ENCODE data around the gene GET3.

GET3 gene

DNA sequence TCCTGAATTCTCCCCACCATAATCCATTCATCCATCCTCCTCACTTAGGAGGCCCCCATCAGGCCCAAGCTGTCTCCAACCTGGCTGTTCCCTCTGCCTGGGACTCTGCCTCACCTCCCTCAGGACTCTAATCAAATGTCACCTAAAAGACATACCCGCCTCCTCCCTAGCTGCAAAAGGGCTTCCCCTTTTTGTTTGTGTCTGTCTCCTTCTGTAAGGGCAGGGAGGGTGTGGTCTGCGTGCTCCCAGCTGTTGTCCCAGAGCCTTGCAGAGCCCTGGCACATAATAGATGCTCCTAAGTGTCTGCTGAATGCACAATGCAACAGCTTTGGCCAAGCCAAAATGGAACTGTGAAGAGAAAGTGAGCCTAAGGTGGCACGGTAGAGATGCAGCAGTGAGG lies 7.2 kb upstream of the GET3 start:
- peaks cover 42% of the 10 kb centered on the region for H3K36me3 ChIP-seq (replicated peaks; ENCODE audit: low read depth, low read length)
- TF ChIP-seq EZH2phosphoT487 (IDR thresholded peaks at IDR 0.05; ENCODE audit: low read depth): no peak
- TF ChIP-seq, protein P1, sequence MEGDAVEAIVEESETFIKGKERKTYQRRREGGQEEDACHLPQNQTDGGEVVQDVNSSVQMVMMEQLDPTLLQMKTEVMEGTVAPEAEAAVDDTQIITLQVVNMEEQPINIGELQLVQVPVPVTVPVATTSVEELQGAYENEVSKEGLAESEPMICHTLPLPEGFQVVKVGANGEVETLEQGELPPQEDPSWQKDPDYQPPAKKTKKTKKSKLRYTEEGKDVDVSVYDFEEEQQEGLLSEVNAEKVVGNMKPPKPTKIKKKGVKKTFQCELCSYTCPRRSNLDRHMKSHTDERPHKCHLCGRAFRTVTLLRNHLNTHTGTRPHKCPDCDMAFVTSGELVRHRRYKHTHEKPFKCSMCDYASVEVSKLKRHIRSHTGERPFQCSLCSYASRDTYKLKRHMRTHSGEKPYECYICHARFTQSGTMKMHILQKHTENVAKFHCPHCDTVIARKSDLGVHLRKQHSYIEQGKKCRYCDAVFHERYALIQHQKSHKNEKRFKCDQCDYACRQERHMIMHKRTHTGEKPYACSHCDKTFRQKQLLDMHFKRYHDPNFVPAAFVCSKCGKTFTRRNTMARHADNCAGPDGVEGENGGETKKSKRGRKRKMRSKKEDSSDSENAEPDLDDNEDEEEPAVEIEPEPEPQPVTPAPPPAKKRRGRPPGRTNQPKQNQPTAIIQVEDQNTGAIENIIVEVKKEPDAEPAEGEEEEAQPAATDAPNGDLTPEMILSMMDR (IDR thresholded peaks at IDR 0.05; ENCODE audit: low read depth, low read length): no peak

DNA sequence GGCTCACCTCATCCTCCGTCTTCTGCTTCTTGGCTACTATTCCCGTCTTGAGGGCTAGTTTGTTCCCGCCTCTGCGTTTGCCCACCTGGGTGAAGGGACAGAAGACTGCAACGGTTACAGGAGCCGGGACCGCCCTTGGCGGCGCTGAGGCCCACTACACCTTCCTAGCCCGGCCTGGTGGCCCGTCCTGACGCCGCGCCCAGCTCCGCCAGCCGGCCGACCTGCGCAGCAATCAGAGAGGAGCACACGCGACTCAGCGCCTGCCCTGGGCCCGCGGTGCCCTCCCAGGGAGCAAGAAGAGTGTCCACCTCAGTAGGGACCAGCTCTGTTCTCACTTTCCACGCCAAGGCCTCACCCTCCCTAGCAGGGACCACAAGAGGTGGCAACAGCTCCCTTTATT lies 6.0 kb upstream of the GET3 start:
- no peak overlapping the region for H3K27ac ChIP-seq (ENCODE audit: low read length)
- no peaks in the 10 kb centered on the region for H3K27me3 ChIP-seq (ENCODE audit: low read depth, low read length)
- H3K4me1 ChIP-seq (ENCODE audit: low read length): peaks cover 22% of the 10 kb centered on the region
- H3K79me2 ChIP-seq (ENCODE audit: low read length): peaks cover 62% of the 10 kb centered on the region
- TF ChIP-seq EZH2phosphoT487 (IDR thresholded peaks at IDR 0.05; ENCODE audit: low read depth): no peak
- TF ChIP-seq, protein P1 (IDR thresholded peaks at IDR 0.05; ENCODE audit: low read depth, low read length): no peak
- H3K4me2 ChIP-seq (ENCODE audit: low read length): no peak overlapping the region
- no peak overlapping the region for H3K9ac ChIP-seq (ENCODE audit: low read length)
- no peak overlapping the region for H3K4me3 ChIP-seq (ENCODE audit: low read length)
- peaks cover 37% of the 10 kb centered on the region for H4K20me1 ChIP-seq (ENCODE audit: insufficient read depth, low read length)
- H3K36me3 ChIP-seq (replicated peaks; ENCODE audit: low read depth, low read length): peaks cover 42% of the 10 kb centered on the region
- H3K9me3 ChIP-seq (ENCODE audit: insufficient read depth, low read length): no peaks in the 10 kb centered on the region
- no peak overlapping the region for H2AFZ ChIP-seq (ENCODE audit: low read depth, low read length)

More for the DNA sequence above, 7.2 kb upstream of the GET3 start:
- no peak overlapping the region for H3K27ac ChIP-seq (ENCODE audit: low read length)
- H3K27me3 ChIP-seq (ENCODE audit: low read depth, low read length): no peaks in the 10 kb centered on the region
- H3K9ac ChIP-seq (ENCODE audit: low read length): no peak overlapping the region
- H3K4me2 ChIP-seq (ENCODE audit: low read length): no peak overlapping the region
- H3K79me2 ChIP-seq (ENCODE audit: low read length): peaks cover 58% of the 10 kb centered on the region
- peaks cover 37% of the 10 kb centered on the region for H4K20me1 ChIP-seq (ENCODE audit: insufficient read depth, low read length)
- H3K9me3 ChIP-seq (ENCODE audit: insufficient read depth, low read length): no peaks in the 10 kb centered on the region
- no peak overlapping the region for H3K4me3 ChIP-seq (ENCODE audit: low read length)
- no peak overlapping the region for H2AFZ ChIP-seq (ENCODE audit: low read depth, low read length)
- H3K4me1 ChIP-seq (ENCODE audit: low read length): peaks cover 15% of the 10 kb centered on the region

DNA sequence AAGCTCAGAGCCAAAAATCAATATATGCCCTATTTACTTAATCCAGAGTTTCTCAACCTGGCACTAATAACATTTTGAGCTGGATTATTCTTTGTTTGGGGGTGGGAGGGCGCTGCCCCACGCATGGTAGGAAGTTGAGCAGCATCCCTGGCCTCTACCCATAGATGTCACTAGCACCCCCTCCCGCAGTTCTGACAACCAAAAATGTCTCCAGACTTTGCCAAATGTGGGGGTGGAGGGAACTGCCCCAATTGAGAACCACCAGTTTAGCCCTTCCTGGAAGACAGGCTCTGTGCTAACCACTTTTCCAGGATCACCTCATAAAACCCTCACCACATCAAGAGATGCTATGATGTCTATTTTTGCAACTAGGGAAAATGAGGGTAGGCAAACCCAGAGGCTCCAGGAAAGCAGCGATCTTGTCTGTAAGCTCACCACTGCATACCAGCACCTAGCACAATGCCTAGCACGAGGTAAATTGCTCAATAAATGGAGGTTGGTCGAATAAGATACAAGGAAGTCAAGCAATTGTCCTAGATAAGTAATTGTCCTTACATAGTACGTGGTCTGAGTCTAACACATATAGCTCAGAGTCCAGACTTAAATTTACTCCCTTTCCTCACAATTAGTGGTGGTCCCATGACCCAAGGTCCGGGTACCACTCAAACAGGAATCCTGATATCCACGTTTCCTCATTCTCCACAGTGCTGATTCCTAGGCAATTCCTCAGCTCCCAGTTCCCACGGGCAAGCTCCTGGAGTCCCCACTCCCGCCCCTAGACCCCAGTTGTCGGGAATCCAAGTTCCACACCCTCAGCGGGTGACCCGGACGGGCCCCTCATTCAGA lies 3.7 kb upstream of the GET3 start:
- Histone ChIP-seq H3K9me3 (ENCODE audit: insufficient read depth, low read length) (no peaks in the 10 kb centered on the region), H4K20me1 (ENCODE audit: insufficient read depth, low read length) (peaks cover 37% of the 10 kb centered on the region), H2AFZ (ENCODE audit: low read depth, low read length) (no peak overlapping the region), H3K79me2 (ENCODE audit: low read length) (peaks cover 74% of the 10 kb centered on the region), H3K4me3 (ENCODE audit: low read length) (peak overlapping the region; percentile 87), H3K9ac (ENCODE audit: low read length) (peak overlapping the region; percentile 95), H3K4me2 (ENCODE audit: low read length) (peak overlapping the region; percentile 91), H3K27me3 (ENCODE audit: low read depth, low read length) (no peaks in the 10 kb centered on the region), H3K4me1 (ENCODE audit: low read length) (peaks cover 33% of the 10 kb centered on the region), H3K27ac (ENCODE audit: low read length) (peak overlapping the region; percentile 73), H3K36me3 (replicated peaks; ENCODE audit: low read depth, low read length) (peaks cover 33% of the 10 kb centered on the region)
- TF ChIP-seq, protein P1 (IDR thresholded peaks at IDR 0.05; ENCODE audit: low read depth, low read length): peak; percentile 68
- no peak for TF ChIP-seq EZH2phosphoT487 (IDR thresholded peaks at IDR 0.05; ENCODE audit: low read depth)

DNA sequence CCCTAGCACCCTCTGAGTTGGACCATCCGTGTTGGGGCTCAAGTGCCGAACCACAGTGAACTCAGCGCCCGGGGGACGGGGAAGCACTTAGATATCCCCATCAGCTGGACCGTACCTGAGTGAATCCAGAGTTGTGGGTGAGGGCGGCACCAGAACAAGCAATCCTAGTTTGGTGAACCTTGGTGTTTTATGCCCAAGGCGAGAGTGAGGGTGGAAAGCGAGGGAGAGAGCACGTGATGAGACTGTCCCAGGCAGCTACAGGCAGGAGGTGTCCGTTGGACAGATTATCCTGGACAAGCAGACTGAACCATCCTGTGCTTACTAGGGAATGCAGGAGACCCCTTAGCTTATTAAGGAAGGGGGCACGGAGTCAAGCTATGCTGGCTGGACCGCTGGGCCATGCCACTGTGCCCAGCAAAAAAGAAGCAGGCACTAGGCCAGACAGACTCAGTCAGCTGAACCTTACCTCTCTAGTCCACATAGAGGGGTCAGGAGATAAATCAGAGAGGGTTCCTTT lies 596 bp downstream of the GET3 start:
- H2AFZ ChIP-seq (ENCODE audit: low read depth, low read length): no peak overlapping the region
- peaks cover 38% of the 10 kb centered on the region for H3K79me2 ChIP-seq (ENCODE audit: low read length)
- no peak for TF ChIP-seq EZH2phosphoT487 (IDR thresholded peaks at IDR 0.05; ENCODE audit: low read depth)
- TF ChIP-seq, protein P1 (IDR thresholded peaks at IDR 0.05; ENCODE audit: low read depth, low read length): no peak

More for the DNA sequence above, 596 bp downstream of the GET3 start:
- H3K27me3 ChIP-seq (ENCODE audit: low read depth, low read length): no peaks in the 10 kb centered on the region
- no peak overlapping the region for H3K27ac ChIP-seq (ENCODE audit: low read length)
- H3K4me3 ChIP-seq (ENCODE audit: low read length): peak overlapping the region; percentile 85
- H3K36me3 ChIP-seq (replicated peaks; ENCODE audit: low read depth, low read length): peaks cover 9% of the 10 kb centered on the region
- H3K4me1 ChIP-seq (ENCODE audit: low read length): peaks cover 26% of the 10 kb centered on the region
- H3K9ac ChIP-seq (ENCODE audit: low read length): peak overlapping the region; percentile 64
- peaks cover 11% of the 10 kb centered on the region for H4K20me1 ChIP-seq (ENCODE audit: insufficient read depth, low read length)
- peak overlapping the region; percentile 92 for H3K4me2 ChIP-seq (ENCODE audit: low read length)
- H3K9me3 ChIP-seq (ENCODE audit: insufficient read depth, low read length): no peaks in the 10 kb centered on the region
